H1 (cell line): Measurements from ENCODE around the gene RGS6. TPM values are rescaled to one million over a fixed set of nuclear protein-coding genes. Genes with fewer than 3 reads are reported as not detected.

ENCODE experiments used
- HDAC6 ChIP-seq: IDR thresholded peaks from one replicate; pipeline ENCODE4 v1.7.1; 2012; ENCODE audit warnings: low read depth, mild to moderate bottlenecking, inconsistent platforms, low read length, moderate library complexity
- NANOG ChIP-seq: IDR thresholded peaks from 2 replicates; pipeline ENCODE4 v1.6.1; 2011; ENCODE audit warnings: low read length, low read depth, mild to moderate bottlenecking, inconsistent platforms; ENCODE audit not compliant: insufficient read depth, poor library complexity, severe bottlenecking
- POU5F1 ChIP-seq: IDR thresholded peaks from 2 replicates; pipeline ENCODE4 v1.6.1; 2011; ENCODE audit warnings: low read depth, mild to moderate bottlenecking, low read length, moderate library complexity
- RFX5 ChIP-seq: IDR thresholded peaks from 2 replicates; pipeline ENCODE4 v1.6.1; 2011; ENCODE audit warnings: low read depth, low read length, improper control_type of control experiment, borderline replicate concordance
- polyA plus RNA-seq, 7 experiments: library from polyadenylated mRNA; depleted of rRNA in 3 of 7; stranded (reverse) in 5 of 7; unstranded in 2 of 7; fragments of >200 nt in 5 of 7; fragments of 200-250 nt in 2 of 7; gene quantifications; 1 replicate in 5 of 7; 2 replicates in 1 of 7; 4 replicates in 1 of 7; pipeline versions ENCODE4 v1.2.1 to v1.2.3, GENCODE V29; 2011 to 2013; ENCODE audit warnings: missing spikeins in 2 of 7, mixed read lengths in 2 of 7
- total RNA-seq: library from RNA; stranded (reverse); fragmentation: NEBNext Ultra II Directional; extraction: Animal tissue kit (Norgen Biotek cat#: 25700); gene quantifications from 2 replicates; pipeline ENCODE4 v1.2.1, GENCODE V29; 2021
- TF ChIP-seq, protein P1 (sequence below): IDR thresholded peaks from 2 replicates; pipeline ENCODE4 v1.6.1; 2012; ENCODE audit warnings: inconsistent platforms

Gene RGS6
- total and polyA plus RNA-seq, 2 of the 8 experiments (the other 6 are each of a cell fraction or from before 2014, with no cell fraction given) = 0.26 to 1.1 TPM

DNA sequence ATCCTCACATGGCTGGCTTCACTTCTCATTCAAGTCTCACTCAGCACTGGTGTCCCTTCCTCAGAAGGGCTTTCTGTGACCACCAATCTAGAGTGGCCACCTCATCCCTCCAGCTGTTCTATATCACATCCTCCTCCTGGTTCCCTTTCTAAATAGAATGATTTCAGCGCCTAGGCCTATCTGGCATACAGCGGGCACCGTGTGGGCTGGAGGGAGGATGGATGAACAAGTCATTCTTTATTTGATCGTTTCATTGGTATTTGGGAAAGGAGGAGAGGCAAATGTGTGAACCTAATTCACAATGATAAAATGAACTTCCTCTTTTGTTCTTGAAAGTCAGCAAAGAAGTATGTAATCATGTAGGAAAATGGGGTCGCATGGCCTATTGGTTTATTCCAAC lies 567.5 kb downstream of the RGS6 start (continued):
- no peak for TF ChIP-seq HDAC6
- TF ChIP-seq POU5F1 = no peak
- no peak for TF ChIP-seq NANOG
- TF ChIP-seq, protein P1, sequence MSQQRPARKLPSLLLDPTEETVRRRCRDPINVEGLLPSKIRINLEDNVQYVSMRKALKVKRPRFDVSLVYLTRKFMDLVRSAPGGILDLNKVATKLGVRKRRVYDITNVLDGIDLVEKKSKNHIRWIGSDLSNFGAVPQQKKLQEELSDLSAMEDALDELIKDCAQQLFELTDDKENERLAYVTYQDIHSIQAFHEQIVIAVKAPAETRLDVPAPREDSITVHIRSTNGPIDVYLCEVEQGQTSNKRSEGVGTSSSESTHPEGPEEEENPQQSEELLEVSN = no peak
- TF ChIP-seq RFX5 = no peak
